Measurements from ENCODE around the gene ARFRP1. TPM values are rescaled to one million over a fixed set of nuclear protein-coding genes. Genes with fewer than 3 reads are reported as not detected.
A peak's percentile ranks its signal among the peaks of the same experiment; 100 is the strongest.

ARFRP1 gene
- total and polyA plus RNA-seq, 2 of the 13 experiments (the other 11 are each of a cell fraction or from before 2014, with no cell fraction given): 32.0 to 51.1 TPM

DNA sequence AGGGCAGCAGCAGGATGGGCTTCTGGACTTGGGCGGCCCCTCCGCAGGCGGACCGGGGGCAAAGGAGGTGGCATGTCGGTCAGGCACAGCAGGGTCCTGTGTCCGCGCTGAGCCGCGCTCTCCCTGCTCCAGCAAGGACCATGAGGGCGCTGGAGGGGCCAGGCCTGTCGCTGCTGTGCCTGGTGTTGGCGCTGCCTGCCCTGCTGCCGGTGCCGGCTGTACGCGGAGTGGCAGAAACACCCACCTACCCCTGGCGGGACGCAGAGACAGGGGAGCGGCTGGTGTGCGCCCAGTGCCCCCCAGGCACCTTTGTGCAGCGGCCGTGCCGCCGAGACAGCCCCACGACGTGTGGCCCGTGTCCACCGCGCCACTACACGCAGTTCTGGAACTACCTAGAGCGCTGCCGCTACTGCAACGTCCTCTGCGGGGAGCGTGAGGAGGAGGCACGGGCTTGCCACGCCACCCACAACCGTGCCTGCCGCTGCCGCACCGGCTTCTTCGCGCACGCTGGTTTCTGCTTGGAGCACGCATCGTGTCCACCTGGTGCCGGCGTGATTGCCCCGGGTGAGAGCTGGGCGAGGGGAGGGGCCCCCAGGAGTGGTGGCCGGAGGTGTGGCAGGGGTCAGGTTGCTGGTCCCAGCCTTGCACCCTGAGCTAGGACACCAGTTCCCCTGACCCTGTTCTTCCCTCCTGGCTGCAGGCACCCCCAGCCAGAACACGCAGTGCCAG is 11.0 kb downstream of the ARFRP1 start, which contains the start of gene TNFRSF6B (continued):
- TF ChIP-seq, protein P1, sequence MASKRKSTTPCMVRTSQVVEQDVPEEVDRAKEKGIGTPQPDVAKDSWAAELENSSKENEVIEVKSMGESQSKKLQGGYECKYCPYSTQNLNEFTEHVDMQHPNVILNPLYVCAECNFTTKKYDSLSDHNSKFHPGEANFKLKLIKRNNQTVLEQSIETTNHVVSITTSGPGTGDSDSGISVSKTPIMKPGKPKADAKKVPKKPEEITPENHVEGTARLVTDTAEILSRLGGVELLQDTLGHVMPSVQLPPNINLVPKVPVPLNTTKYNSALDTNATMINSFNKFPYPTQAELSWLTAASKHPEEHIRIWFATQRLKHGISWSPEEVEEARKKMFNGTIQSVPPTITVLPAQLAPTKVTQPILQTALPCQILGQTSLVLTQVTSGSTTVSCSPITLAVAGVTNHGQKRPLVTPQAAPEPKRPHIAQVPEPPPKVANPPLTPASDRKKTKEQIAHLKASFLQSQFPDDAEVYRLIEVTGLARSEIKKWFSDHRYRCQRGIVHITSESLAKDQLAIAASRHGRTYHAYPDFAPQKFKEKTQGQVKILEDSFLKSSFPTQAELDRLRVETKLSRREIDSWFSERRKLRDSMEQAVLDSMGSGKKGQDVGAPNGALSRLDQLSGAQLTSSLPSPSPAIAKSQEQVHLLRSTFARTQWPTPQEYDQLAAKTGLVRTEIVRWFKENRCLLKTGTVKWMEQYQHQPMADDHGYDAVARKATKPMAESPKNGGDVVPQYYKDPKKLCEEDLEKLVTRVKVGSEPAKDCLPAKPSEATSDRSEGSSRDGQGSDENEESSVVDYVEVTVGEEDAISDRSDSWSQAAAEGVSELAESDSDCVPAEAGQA (IDR thresholded peaks at IDR 0.05; ENCODE audit: low read depth): no peak
- TF ChIP-seq, protein P1 (CRISPR knock-in tag; IDR thresholded peaks at IDR 0.05; ENCODE audit: borderline replicate concordance): no peak
- TF ChIP-seq, protein P2, sequence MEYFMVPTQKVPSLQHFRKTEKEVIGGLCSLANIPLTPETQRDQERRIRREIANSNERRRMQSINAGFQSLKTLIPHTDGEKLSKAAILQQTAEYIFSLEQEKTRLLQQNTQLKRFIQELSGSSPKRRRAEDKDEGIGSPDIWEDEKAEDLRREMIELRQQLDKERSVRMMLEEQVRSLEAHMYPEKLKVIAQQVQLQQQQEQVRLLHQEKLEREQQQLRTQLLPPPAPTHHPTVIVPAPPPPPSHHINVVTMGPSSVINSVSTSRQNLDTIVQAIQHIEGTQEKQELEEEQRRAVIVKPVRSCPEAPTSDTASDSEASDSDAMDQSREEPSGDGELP (IDR thresholded peaks at IDR 0.05; ENCODE audit: borderline replicate concordance, low read depth): no peak; the same call in 1 of the 2 replicates
- no peak for TF ChIP-seq NFKBIZ (CRISPR knock-in tag; IDR thresholded peaks at IDR 0.05)
- TF ChIP-seq RBAK (CRISPR knock-in tag; IDR thresholded peaks at IDR 0.05): no peak
- TF ChIP-seq, protein P3, sequence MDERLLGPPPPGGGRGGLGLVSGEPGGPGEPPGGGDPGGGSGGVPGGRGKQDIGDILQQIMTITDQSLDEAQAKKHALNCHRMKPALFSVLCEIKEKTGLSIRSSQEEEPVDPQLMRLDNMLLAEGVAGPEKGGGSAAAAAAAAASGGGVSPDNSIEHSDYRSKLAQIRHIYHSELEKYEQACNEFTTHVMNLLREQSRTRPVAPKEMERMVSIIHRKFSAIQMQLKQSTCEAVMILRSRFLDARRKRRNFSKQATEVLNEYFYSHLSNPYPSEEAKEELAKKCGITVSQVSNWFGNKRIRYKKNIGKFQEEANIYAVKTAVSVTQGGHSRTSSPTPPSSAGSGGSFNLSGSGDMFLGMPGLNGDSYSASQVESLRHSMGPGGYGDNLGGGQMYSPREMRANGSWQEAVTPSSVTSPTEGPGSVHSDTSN (CRISPR knock-in tag; IDR thresholded peaks at IDR 0.05): no peak
- peak; percentile 63; the same call in 1 of the 2 replicates for TF ChIP-seq HOXA3 (CRISPR knock-in tag; IDR thresholded peaks at IDR 0.05)
- no peak for TF ChIP-seq SCMH1 (CRISPR knock-in tag; IDR thresholded peaks at IDR 0.05; ENCODE audit: borderline replicate concordance)
- no peak; the same call in 1 of the 2 replicates for TF ChIP-seq RFXANK (CRISPR knock-in tag; IDR thresholded peaks at IDR 0.05)
- no peak; the same call in 1 of the 2 replicates for TF ChIP-seq CENPT (CRISPR knock-in tag; IDR thresholded peaks at IDR 0.05; ENCODE audit: low read depth)
- peak; percentile 64; the same call in 1 of the 2 replicates for TF ChIP-seq RBFOX2 (IDR thresholded peaks at IDR 0.05; ENCODE audit: low read depth, low read length)
- TF ChIP-seq, protein P4, sequence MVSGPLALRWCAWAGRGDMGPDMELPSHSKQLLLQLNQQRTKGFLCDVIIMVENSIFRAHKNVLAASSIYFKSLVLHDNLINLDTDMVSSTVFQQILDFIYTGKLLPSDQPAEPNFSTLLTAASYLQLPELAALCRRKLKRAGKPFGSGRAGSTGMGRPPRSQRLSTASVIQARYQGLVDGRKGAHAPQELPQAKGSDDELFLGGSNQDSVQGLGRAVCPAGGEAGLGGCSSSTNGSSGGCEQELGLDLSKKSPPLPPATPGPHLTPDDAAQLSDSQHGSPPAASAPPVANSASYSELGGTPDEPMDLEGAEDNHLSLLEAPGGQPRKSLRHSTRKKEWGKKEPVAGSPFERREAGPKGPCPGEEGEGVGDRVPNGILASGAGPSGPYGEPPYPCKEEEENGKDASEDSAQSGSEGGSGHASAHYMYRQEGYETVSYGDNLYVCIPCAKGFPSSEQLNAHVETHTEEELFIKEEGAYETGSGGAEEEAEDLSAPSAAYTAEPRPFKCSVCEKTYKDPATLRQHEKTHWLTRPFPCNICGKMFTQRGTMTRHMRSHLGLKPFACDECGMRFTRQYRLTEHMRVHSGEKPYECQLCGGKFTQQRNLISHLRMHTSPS (CRISPR knock-in tag; IDR thresholded peaks at IDR 0.05; ENCODE audit: low read depth): no peak; the same call in 1 of the 2 replicates
